HEK293 (cell line): ENCODE results near the gene CD83.

Source experiments
- CTCF ChIA-PET: fragments of 350-600 bp; formaldehyde crosslinking; extraction: SDS; loops from one replicate; lab custom pipeline; 2021; ENCODE audit warnings: antibody characterized with exemption; lab: Yijun Ruan, JAX
- POLR2A ChIA-PET: fragments of 300-600 bp; formaldehyde crosslinking; extraction: SDS; loops from one replicate; lab custom pipeline; 2020; ENCODE audit warnings: antibody characterized with exemption, inconsistent platforms; lab: Yijun Ruan, JAX
- H3K27ac ChIP-seq: fragments of 200-500 bp; sonication (Bioruptor generic); 2 replicates; pipeline ENCODE4 v1.5.1; 2014; ENCODE audit warnings: low read depth, low read length, control low read depth, inconsistent platforms; ENCODE audit errors: extremely low read depth
- H3K36me3 ChIP-seq, 2 experiments: fragments of 200-500 bp in 1 of 2; sonication (Bioruptor generic) in 1 of 2; 1 replicate in 1 of 2; 2 replicates in 1 of 2; pipeline ENCODE4 v1.5.1; 2014 to 2017; ENCODE audit warnings: inconsistent platforms in 2 of 2, low read length in 2 of 2; ENCODE audit not compliant: control insufficient read depth in 2 of 2, insufficient read depth in 1 of 2
- H3K4me1 ChIP-seq: fragments of 200-500 bp; sonication (Bioruptor generic); 2 replicates; pipeline ENCODE4 v1.5.1; 2014; ENCODE audit warnings: mild to moderate bottlenecking, low read length, inconsistent platforms; ENCODE audit not compliant: control insufficient read depth, insufficient read depth
- H3K4me3 ChIP-seq: 2 replicates; pipeline ENCODE4 v1.5.1; 2011; ENCODE audit warnings: low read depth, mild to moderate bottlenecking, control low read depth, low read length, moderate library complexity
- H3K9me3 ChIP-seq: fragments of 200-500 bp; sonication (Bioruptor generic); 2 replicates; pipeline ENCODE4 v1.5.1; 2014; ENCODE audit warnings: low read depth, low read length, inconsistent platforms; ENCODE audit not compliant: control insufficient read depth, insufficient read depth
- GLIS1 ChIP-seq: fragments of 450-650 bp; formaldehyde crosslinking; IDR thresholded peaks from 2 replicates; pipeline ENCODE4 v1.5.1; 2016; ENCODE audit warnings: missing biosample characterization, missing genetic modification characterization
- GLIS2 ChIP-seq: fragments of 450-650 bp; formaldehyde crosslinking; IDR thresholded peaks from 2 replicates; pipeline ENCODE4 v1.5.1; 2016; ENCODE audit warnings: missing biosample characterization, missing genetic modification characterization
- KLF9 ChIP-seq: fragments of 450-650 bp; formaldehyde crosslinking; IDR thresholded peaks from 2 replicates; pipeline ENCODE4 v1.5.1; 2016; ENCODE audit warnings: missing biosample characterization, missing genetic modification characterization, low read depth
- PATZ1 ChIP-seq: fragments of 450-650 bp; formaldehyde crosslinking; IDR thresholded peaks from 2 replicates; pipeline ENCODE4 v1.5.1; 2016; ENCODE audit warnings: missing biosample characterization, missing genetic modification characterization
- REPIN1 ChIP-seq: fragments of 450-650 bp; formaldehyde crosslinking; IDR thresholded peaks from 2 replicates; pipeline ENCODE4 v1.5.1; 2017; ENCODE audit warnings: missing biosample characterization, missing genetic modification characterization, low read depth
- ZBTB17 ChIP-seq: fragments of 450-650 bp; formaldehyde crosslinking; IDR thresholded peaks from 2 replicates; pipeline ENCODE4 v1.5.1; 2016; ENCODE audit warnings: missing biosample characterization, missing genetic modification characterization
- ZBTB20 ChIP-seq: fragments of 450-650 bp; formaldehyde crosslinking; IDR thresholded peaks from 2 replicates; pipeline ENCODE4 v1.5.1; 2016; ENCODE audit warnings: missing biosample characterization, missing genetic modification characterization
- ZBTB8A ChIP-seq: fragments of 450-650 bp; formaldehyde crosslinking; IDR thresholded peaks from 2 replicates; pipeline ENCODE4 v1.5.1; 2016; ENCODE audit warnings: missing biosample characterization, missing genetic modification characterization
- ZFP69B ChIP-seq: fragments of 450-650 bp; formaldehyde crosslinking; IDR thresholded peaks from 2 replicates; pipeline ENCODE4 v1.5.1; 2016; ENCODE audit warnings: missing biosample characterization, missing genetic modification characterization
- ZIC2 ChIP-seq: fragments of 450-650 bp; formaldehyde crosslinking; IDR thresholded peaks from 2 replicates; pipeline ENCODE4 v1.5.1; 2016; ENCODE audit warnings: missing biosample characterization, missing genetic modification characterization
- ZNF114 ChIP-seq: fragments of 450-650 bp; formaldehyde crosslinking; IDR thresholded peaks from 2 replicates; pipeline ENCODE4 v1.5.0; 2017; ENCODE audit warnings: missing biosample characterization, missing genetic modification characterization
- ZNF350 ChIP-seq: fragments of 450-650 bp; formaldehyde crosslinking; IDR thresholded peaks from 2 replicates; pipeline ENCODE4 v1.5.0; 2017; ENCODE audit warnings: missing biosample characterization, mild to moderate bottlenecking, missing genetic modification characterization
- ZNF423 ChIP-seq: fragments of 450-650 bp; formaldehyde crosslinking; IDR thresholded peaks from 2 replicates; pipeline ENCODE4 v1.5.1; 2016; ENCODE audit warnings: missing biosample characterization, missing genetic modification characterization
- ZNF518A ChIP-seq: fragments of 450-650 bp; formaldehyde crosslinking; conservative IDR thresholded peaks from 2 replicates; pipeline ENCODE4 v1.5.1; 2016; ENCODE audit warnings: low read depth, missing biosample characterization, missing genetic modification characterization
- ZNF580 ChIP-seq: fragments of 450-650 bp; formaldehyde crosslinking; IDR thresholded peaks from 2 replicates; pipeline ENCODE4 v1.5.1; 2016; ENCODE audit warnings: missing biosample characterization, missing genetic modification characterization
- ZNF600 ChIP-seq: fragments of 450-650 bp; formaldehyde crosslinking; IDR thresholded peaks from 2 replicates; pipeline ENCODE4 v1.5.1; 2016; ENCODE audit warnings: missing biosample characterization, missing genetic modification characterization
- ZNF623 ChIP-seq: fragments of 450-650 bp; formaldehyde crosslinking; IDR thresholded peaks from 2 replicates; pipeline ENCODE4 v1.5.1; 2016; ENCODE audit warnings: missing biosample characterization, missing genetic modification characterization
- ZSCAN16 ChIP-seq: fragments of 450-650 bp; formaldehyde crosslinking; IDR thresholded peaks from 2 replicates; pipeline ENCODE4 v1.5.1; 2016; ENCODE audit warnings: missing biosample characterization, missing genetic modification characterization
- ZXDB ChIP-seq: fragments of 450-650 bp; formaldehyde crosslinking; IDR thresholded peaks from 2 replicates; pipeline ENCODE4 v1.5.1; 2016; ENCODE audit warnings: missing biosample characterization, missing genetic modification characterization
- TF ChIP-seq, protein P1 (sequence below): fragments of 450-650 bp; formaldehyde crosslinking; IDR thresholded peaks from 2 replicates; pipeline ENCODE4 v1.5.1; 2016; ENCODE audit warnings: missing biosample characterization, missing genetic modification characterization
- TF ChIP-seq, protein P2 (sequence below): fragments of 450-650 bp; formaldehyde crosslinking; IDR thresholded peaks from 2 replicates; pipeline ENCODE4 v1.5.1; 2016; ENCODE audit warnings: missing biosample characterization, missing genetic modification characterization
- TF ChIP-seq, protein P3 (sequence below): fragments of 450-650 bp; formaldehyde crosslinking; IDR thresholded peaks from 2 replicates; pipeline ENCODE4 v1.5.1; 2016; ENCODE audit warnings: missing biosample characterization, missing genetic modification characterization

CD83 gene

DNA sequence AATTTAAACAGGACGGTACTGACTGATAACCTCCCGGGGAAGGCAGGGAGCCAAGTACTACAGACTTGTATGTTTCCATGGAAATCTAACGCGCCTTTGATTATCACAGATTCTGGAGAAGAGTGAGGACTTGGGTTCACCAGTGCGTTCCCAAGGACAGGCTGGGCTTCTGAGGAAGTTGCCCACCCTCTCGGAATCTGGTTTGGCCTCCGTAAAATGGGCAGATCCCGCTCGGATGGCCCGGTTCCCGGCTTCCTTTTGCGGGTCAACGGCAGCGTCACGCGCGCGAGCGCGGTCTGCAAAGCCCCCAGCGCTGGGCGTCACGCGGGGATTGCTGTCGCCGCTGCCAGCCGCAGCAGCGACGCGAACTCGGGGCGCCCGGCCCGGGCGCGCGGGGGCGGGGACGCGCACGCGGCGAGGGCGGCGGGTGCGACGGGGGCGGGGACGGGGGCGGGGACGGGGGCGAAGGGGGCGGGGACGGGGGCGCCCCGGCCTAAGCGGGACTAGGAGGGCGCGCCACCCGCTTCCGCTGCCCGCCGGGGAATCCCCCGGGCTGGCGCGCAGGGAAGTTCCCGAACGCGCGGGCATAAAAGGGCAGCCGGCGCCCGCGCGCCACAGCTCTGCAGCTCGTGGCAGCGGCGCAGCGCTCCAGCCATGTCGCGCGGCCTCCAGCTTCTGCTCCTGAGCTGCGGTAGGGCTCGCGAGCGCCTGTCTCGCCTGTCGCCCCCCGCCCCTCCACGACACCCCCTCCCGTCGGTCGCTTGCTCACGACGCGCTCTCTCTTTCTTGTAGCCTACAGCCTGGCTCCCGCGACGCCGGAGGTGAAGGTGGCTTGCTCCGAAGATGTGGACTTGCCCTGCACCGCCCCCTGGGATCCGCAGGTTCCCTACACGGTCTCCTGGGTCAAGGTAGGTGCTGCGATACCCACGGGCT lies at the start of gene CD83:
Gene CD83, plus strand, starts transcription at position 615 of the 933 bp plus-strand sequence. Its CDS starts 40 bp downstream, at position 655.
- ChIA-PET POLR2A (no interaction called here), CTCF (interaction anchor here (1.0 to 5.5 kb wide), 2 partner anchors 12 to 27 kb away, joined by 4 to 22 read pairs; no protein-coding TSS in a partner anchor)
- H3K4me1 ChIP-seq: peaks cover 5% of the 10 kb centered on the region
- H3K27ac ChIP-seq: peak within 1 kb of the TSS; percentile 48; the same call in 1 of the 2 replicates
- H3K36me3 ChIP-seq: no peaks in the 10 kb centered on the region
- peak within 1 kb of the TSS; percentile 83 for H3K4me3 ChIP-seq
- no peaks in the 10 kb centered on the region for H3K9me3 ChIP-seq
- TF ChIP-seq ZNF600 (tag by site-specific recombination) (peak; percentile 89), GLIS1 (tag by site-specific recombination) (peak; percentile 81), ZNF623 (tag by site-specific recombination) (no peak), ZNF114 (tag by site-specific recombination) (no peak), PATZ1 (tag by site-specific recombination) (0 out of 2 replicates have a peak, but pooled peaks have one; percentile 64), ZBTB17 (0 out of 2 replicates have a peak, but pooled peaks have one; percentile 31), ZBTB20 (tag by site-specific recombination) (peak; percentile 34; the same call in 1 of the 2 replicates), ZNF423 (tag by site-specific recombination) (no peak), ZNF580 (tag by site-specific recombination) (0 out of 2 replicates have a peak, but pooled peaks have one; percentile 17), ZSCAN16 (tag by site-specific recombination) (no peak), ZNF350 (tag by site-specific recombination) (peak; percentile 84), REPIN1 (tag by site-specific recombination) (no peak; the same call in 1 of the 2 replicates), ZBTB8A (tag by site-specific recombination) (peak; percentile 95), ZFP69B (tag by site-specific recombination) (peak; percentile 15; the same call in 1 of the 2 replicates), ZXDB (tag by site-specific recombination) (peak; percentile 60; the same call in 1 of the 2 replicates), GLIS2 (tag by site-specific recombination) (peak; percentile 92), ZNF518A (tag by site-specific recombination) (no peak), ZIC2 (tag by site-specific recombination) (peak; percentile 41), KLF9 (peak; percentile 58)
- TF ChIP-seq, protein P1, sequence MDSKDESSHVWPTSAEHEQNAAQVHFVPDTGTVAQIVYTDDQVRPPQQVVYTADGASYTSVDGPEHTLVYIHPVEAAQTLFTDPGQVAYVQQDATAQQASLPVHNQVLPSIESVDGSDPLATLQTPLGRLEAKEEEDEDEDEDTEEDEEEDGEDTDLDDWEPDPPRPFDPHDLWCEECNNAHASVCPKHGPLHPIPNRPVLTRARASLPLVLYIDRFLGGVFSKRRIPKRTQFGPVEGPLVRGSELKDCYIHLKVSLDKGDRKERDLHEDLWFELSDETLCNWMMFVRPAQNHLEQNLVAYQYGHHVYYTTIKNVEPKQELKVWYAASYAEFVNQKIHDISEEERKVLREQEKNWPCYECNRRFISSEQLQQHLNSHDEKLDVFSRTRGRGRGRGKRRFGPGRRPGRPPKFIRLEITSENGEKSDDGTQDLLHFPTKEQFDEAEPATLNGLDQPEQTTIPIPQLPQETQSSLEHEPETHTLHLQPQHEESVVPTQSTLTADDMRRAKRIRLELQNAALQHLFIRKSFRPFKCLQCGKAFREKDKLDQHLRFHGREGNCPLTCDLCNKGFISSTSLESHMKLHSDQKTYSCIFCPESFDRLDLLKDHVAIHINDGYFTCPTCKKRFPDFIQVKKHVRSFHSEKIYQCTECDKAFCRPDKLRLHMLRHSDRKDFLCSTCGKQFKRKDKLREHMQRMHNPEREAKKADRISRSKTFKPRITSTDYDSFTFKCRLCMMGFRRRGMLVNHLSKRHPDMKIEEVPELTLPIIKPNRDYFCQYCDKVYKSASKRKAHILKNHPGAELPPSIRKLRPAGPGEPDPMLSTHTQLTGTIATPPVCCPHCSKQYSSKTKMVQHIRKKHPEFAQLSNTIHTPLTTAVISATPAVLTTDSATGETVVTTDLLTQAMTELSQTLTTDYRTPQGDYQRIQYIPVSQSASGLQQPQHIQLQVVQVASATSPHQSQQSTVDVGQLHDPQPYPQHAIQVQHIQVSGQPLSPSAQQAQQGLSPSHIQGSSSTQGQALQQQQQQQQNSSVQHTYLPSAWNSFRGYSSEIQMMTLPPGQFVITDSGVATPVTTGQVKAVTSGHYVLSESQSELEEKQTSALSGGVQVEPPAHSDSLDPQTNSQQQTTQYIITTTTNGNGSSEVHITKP (tag by site-specific recombination): peak; percentile 66
- TF ChIP-seq, protein P2, sequence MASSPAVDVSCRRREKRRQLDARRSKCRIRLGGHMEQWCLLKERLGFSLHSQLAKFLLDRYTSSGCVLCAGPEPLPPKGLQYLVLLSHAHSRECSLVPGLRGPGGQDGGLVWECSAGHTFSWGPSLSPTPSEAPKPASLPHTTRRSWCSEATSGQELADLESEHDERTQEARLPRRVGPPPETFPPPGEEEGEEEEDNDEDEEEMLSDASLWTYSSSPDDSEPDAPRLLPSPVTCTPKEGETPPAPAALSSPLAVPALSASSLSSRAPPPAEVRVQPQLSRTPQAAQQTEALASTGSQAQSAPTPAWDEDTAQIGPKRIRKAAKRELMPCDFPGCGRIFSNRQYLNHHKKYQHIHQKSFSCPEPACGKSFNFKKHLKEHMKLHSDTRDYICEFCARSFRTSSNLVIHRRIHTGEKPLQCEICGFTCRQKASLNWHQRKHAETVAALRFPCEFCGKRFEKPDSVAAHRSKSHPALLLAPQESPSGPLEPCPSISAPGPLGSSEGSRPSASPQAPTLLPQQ (tag by site-specific recombination): peak; percentile 63; the same call in 1 of the 2 replicates
- TF ChIP-seq, protein P3, sequence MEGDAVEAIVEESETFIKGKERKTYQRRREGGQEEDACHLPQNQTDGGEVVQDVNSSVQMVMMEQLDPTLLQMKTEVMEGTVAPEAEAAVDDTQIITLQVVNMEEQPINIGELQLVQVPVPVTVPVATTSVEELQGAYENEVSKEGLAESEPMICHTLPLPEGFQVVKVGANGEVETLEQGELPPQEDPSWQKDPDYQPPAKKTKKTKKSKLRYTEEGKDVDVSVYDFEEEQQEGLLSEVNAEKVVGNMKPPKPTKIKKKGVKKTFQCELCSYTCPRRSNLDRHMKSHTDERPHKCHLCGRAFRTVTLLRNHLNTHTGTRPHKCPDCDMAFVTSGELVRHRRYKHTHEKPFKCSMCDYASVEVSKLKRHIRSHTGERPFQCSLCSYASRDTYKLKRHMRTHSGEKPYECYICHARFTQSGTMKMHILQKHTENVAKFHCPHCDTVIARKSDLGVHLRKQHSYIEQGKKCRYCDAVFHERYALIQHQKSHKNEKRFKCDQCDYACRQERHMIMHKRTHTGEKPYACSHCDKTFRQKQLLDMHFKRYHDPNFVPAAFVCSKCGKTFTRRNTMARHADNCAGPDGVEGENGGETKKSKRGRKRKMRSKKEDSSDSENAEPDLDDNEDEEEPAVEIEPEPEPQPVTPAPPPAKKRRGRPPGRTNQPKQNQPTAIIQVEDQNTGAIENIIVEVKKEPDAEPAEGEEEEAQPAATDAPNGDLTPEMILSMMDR: peak; percentile 92
